H9 (cell line): ENCODE results near the gene RXFP2. TPM values are rescaled to one million over a fixed set of nuclear protein-coding genes. Genes with fewer than 3 reads are reported as not detected.

Experiments
- DNase-seq: peaks from one replicate; pipeline ENCODE4 v3.0.0-alpha.2; 2017
- H2AFZ ChIP-seq: one replicate; pipeline ENCODE4 v1.6.1; 2013; ENCODE audit warnings: mild to moderate bottlenecking, low read length, control low read depth, moderate library complexity
- H2AK5ac ChIP-seq: 2 replicates; pipeline ENCODE4 v1.6.1; 2013; ENCODE audit warnings: low read length, control low read depth, mixed read lengths; ENCODE audit not compliant: insufficient read length
- H2BK120ac ChIP-seq: one replicate; pipeline ENCODE4 v1.6.1; 2013; ENCODE audit warnings: low read depth, mild to moderate bottlenecking, low read length, control low read depth, inconsistent platforms; ENCODE audit not compliant: poor library complexity, severe bottlenecking
- H2BK12ac ChIP-seq: 2 replicates; pipeline ENCODE4 v1.6.1; 2013; ENCODE audit warnings: low read length, control low read depth, mixed read lengths, low read depth; ENCODE audit not compliant: insufficient read length
- H2BK15ac ChIP-seq: 2 replicates; pipeline ENCODE4 v1.6.1; 2013; ENCODE audit warnings: low read depth, low read length, control low read depth
- H2BK20ac ChIP-seq: one replicate; pipeline ENCODE4 v1.6.1; 2013; ENCODE audit warnings: low read depth, mild to moderate bottlenecking, low read length, control low read depth, inconsistent platforms; ENCODE audit not compliant: poor library complexity, severe bottlenecking
- H2BK5ac ChIP-seq: 2 replicates; pipeline ENCODE4 v1.6.1; 2013; ENCODE audit warnings: low read length, control low read depth, mixed read lengths; ENCODE audit not compliant: insufficient read length
- H3K14ac ChIP-seq: 2 replicates; pipeline ENCODE4 v1.6.1; 2013; ENCODE audit warnings: low read length, control low read depth; ENCODE audit not compliant: insufficient read depth
- H3K18ac ChIP-seq: 2 replicates; pipeline ENCODE4 v1.6.1; 2013; ENCODE audit warnings: low read depth, mild to moderate bottlenecking, mixed read lengths, low read length, control low read depth; ENCODE audit not compliant: insufficient read length
- H3K23ac ChIP-seq: 2 replicates; pipeline ENCODE4 v1.6.1; 2013; ENCODE audit warnings: low read length, control low read depth, mixed read lengths, low read depth; ENCODE audit not compliant: insufficient read length
- H3K23me2 ChIP-seq: 2 replicates; pipeline ENCODE4 v1.6.1; 2013; ENCODE audit warnings: low read depth, mild to moderate bottlenecking, mixed read lengths, low read length, control low read depth; ENCODE audit not compliant: insufficient read length, poor library complexity, severe bottlenecking
- H3K27ac ChIP-seq: 2 replicates; pipeline ENCODE4 v1.5.1; 2013; ENCODE audit warnings: low read length, control low read depth, mixed read lengths, low read depth; ENCODE audit not compliant: insufficient read length
- H3K27me3 ChIP-seq: 2 replicates; pipeline ENCODE4 v1.6.1; 2013; ENCODE audit warnings: low read length, control low read depth, inconsistent platforms; ENCODE audit not compliant: insufficient read depth
- H3K4ac ChIP-seq: 2 replicates; pipeline ENCODE4 v1.6.1; 2013; ENCODE audit warnings: low read depth, mild to moderate bottlenecking, control low read depth, inconsistent platforms, low read length, moderate library complexity
- H3K4me1 ChIP-seq: 2 replicates; pipeline ENCODE4 v1.6.1; 2013; ENCODE audit warnings: low read length, control low read depth, inconsistent platforms; ENCODE audit not compliant: insufficient read depth
- H3K4me2 ChIP-seq: 2 replicates; pipeline ENCODE4 v1.6.1; 2013; ENCODE audit warnings: low read length, control low read depth, mixed read lengths; ENCODE audit not compliant: insufficient read length, insufficient read depth
- H3K56ac ChIP-seq: 2 replicates; pipeline ENCODE4 v1.6.1; 2013; ENCODE audit warnings: low read depth, mild to moderate bottlenecking, mixed read lengths, low read length, control low read depth; ENCODE audit not compliant: insufficient read length
- H3K79me1 ChIP-seq: 2 replicates; pipeline ENCODE4 v1.6.1; 2013; ENCODE audit warnings: low read depth, mild to moderate bottlenecking, moderate library complexity, low read length, control low read depth, inconsistent platforms; ENCODE audit not compliant: insufficient read depth, poor library complexity, severe bottlenecking
- H3K79me2 ChIP-seq: 2 replicates; pipeline ENCODE4 v1.6.1; 2013; ENCODE audit warnings: low read length, control low read depth, inconsistent platforms; ENCODE audit not compliant: insufficient read depth
- H3K9ac ChIP-seq: 2 replicates; pipeline ENCODE4 v1.6.1; 2013; ENCODE audit warnings: low read length, control low read depth, mixed read lengths; ENCODE audit not compliant: insufficient read length; ENCODE audit errors: extremely low read depth
- H3K9me3 ChIP-seq: one replicate; pipeline ENCODE4 v1.6.1; 2013; ENCODE audit warnings: low read depth, low read length, inconsistent platforms; ENCODE audit not compliant: control insufficient read depth
- H3T11ph ChIP-seq: one replicate; pipeline ENCODE4 v1.6.1; 2013; ENCODE audit warnings: mild to moderate bottlenecking, low read length, control low read depth, inconsistent platforms
- H4K20me1 ChIP-seq: one replicate; pipeline ENCODE4 v1.6.1; 2013; ENCODE audit not compliant: control insufficient read depth, insufficient read length, insufficient read depth
- H4K5ac ChIP-seq: 2 replicates; pipeline ENCODE4 v1.6.1; 2013; ENCODE audit warnings: low read depth, mild to moderate bottlenecking, mixed read lengths, low read length, control low read depth; ENCODE audit not compliant: insufficient read length
- H4K8ac ChIP-seq: replicated peaks from 2 replicates; pipeline ENCODE4 v1.6.1; 2013; ENCODE audit warnings: low read length, control low read depth, mixed read lengths, low read depth; ENCODE audit not compliant: insufficient read length
- H4K91ac ChIP-seq: 2 replicates; pipeline ENCODE4 v1.6.1; 2013; ENCODE audit warnings: low read depth, mild to moderate bottlenecking, moderate library complexity, mixed read lengths, low read length, control low read depth; ENCODE audit not compliant: insufficient read length
- H3K27ac Mint-ChIP-seq, 3 experiments: 2 replicates in 2 of 3; 3 replicates in 1 of 3; pipeline ENCODE4 v1.8.0; 2020 to 2021; ENCODE audit warnings: mixed read lengths in 3 of 3, mild to moderate bottlenecking in 1 of 3, moderate library complexity in 1 of 3
- H3K27me3 Mint-ChIP-seq: 2 replicates; pipeline ENCODE4 v1.8.0; 2021; ENCODE audit warnings: low read depth, mild to moderate bottlenecking, moderate library complexity, mixed read lengths
- H3K36me3 Mint-ChIP-seq, 3 experiments: 2 replicates in 2 of 3; 3 replicates in 1 of 3; pipeline ENCODE4 v1.8.0; 2020 to 2021; ENCODE audit warnings: low read depth in 3 of 3, mixed read lengths in 3 of 3; ENCODE audit not compliant: insufficient read depth in 1 of 3
- H3K4me1 Mint-ChIP-seq, 2 experiments: 2 replicates each; pipeline ENCODE4 v1.8.0; 2020; ENCODE audit warnings: mixed read lengths in 2 of 2
- H3K4me3 Mint-ChIP-seq, 2 experiments: 2 replicates in 1 of 2; 3 replicates in 1 of 2; pipeline ENCODE4 v1.8.0; 2020 to 2021; ENCODE audit warnings: mild to moderate bottlenecking in 2 of 2, mixed read lengths in 2 of 2, moderate library complexity in 1 of 2
- H3K9me3 Mint-ChIP-seq, 2 experiments: 2 replicates in 1 of 2; 3 replicates in 1 of 2; pipeline ENCODE4 v1.8.0; 2020; ENCODE audit warnings: mild to moderate bottlenecking in 2 of 2, mixed read lengths in 2 of 2, moderate library complexity in 1 of 2
- WGBS: extraction: QIAGEN DNeasy Blood & Tissue Kit; methylation state at CpG from one replicate; pipeline ENCODE4 v1.1.7; 2013; ENCODE audit warnings: missing lambda C conversion rate, low lambda C conversion rate, mixed read lengths; ENCODE audit not compliant: insufficient read length; ENCODE audit errors: extremely low coverage; 5-methylcytosine and 5-hydroxymethylcytosine counted together
- total RNA-seq: library from RNA; stranded (reverse); gene quantifications from 2 replicates; pipeline ENCODE4 v1.2.1, GENCODE V29; 2021
- TF ChIP-seq, protein P1 (sequence below): fragments of 200-600 bp; sonication (generic); conservative IDR thresholded peaks from 3 replicates; pipeline ENCODE4 v1.8.0; 2021; ENCODE audit warnings: antibody characterized with exemption, mild to moderate bottlenecking

RXFP2 gene
- total RNA-seq, 1 experiment from 2014 or later, result not detected

- TF ChIP-seq, protein P1, sequence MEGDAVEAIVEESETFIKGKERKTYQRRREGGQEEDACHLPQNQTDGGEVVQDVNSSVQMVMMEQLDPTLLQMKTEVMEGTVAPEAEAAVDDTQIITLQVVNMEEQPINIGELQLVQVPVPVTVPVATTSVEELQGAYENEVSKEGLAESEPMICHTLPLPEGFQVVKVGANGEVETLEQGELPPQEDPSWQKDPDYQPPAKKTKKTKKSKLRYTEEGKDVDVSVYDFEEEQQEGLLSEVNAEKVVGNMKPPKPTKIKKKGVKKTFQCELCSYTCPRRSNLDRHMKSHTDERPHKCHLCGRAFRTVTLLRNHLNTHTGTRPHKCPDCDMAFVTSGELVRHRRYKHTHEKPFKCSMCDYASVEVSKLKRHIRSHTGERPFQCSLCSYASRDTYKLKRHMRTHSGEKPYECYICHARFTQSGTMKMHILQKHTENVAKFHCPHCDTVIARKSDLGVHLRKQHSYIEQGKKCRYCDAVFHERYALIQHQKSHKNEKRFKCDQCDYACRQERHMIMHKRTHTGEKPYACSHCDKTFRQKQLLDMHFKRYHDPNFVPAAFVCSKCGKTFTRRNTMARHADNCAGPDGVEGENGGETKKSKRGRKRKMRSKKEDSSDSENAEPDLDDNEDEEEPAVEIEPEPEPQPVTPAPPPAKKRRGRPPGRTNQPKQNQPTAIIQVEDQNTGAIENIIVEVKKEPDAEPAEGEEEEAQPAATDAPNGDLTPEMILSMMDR, result no peak
- no peak overlapping the region for H3K18ac ChIP-seq
- H3K79me1 ChIP-seq, result no peaks in the 10 kb centered on the region
- Mint-ChIP-seq H3K9me3 (no peaks in the 10 kb centered on the region), H3K27ac (no peak overlapping the region), H3K27me3 (no peaks in the 10 kb centered on the region), H3K36me3 (no peaks in the 10 kb centered on the region), H3K4me3 (no peak overlapping the region), H3K4me1 (peaks cover 8 to 11% of the 10 kb centered on the region in 2 experiments)
- H3T11ph ChIP-seq, result no peak overlapping the region
- no CpG with 5 or more reads among the region's 1 CpG for WGBS
- H2BK5ac ChIP-seq, result no peak overlapping the region
- H3K9ac ChIP-seq, result no peak overlapping the region
- no peak overlapping the region for H3K14ac ChIP-seq
- H4K8ac ChIP-seq, result no peak overlapping the region
- no peak overlapping the region for H2AK5ac ChIP-seq
- H4K20me1 ChIP-seq, result no peaks in the 10 kb centered on the region
- no peaks in the 10 kb centered on the region for H3K23me2 ChIP-seq
- H2BK12ac ChIP-seq, result no peak overlapping the region
- no peak for DNase-seq
- no peak overlapping the region for H3K23ac ChIP-seq
- H3K56ac ChIP-seq, result no peak overlapping the region
- H3K4me2 ChIP-seq, result no peak overlapping the region
- H4K5ac ChIP-seq, result no peak overlapping the region
- no peaks in the 10 kb centered on the region for H3K27me3 ChIP-seq
- no peak overlapping the region for H2BK120ac ChIP-seq
- no peak overlapping the region for H2AFZ ChIP-seq
- H3K79me2 ChIP-seq, result no peaks in the 10 kb centered on the region
- H3K27ac ChIP-seq, result no peak overlapping the region
- no peaks in the 10 kb centered on the region for H3K9me3 ChIP-seq
- H2BK20ac ChIP-seq, result no peak overlapping the region
- no peak overlapping the region for H4K91ac ChIP-seq
- no peak overlapping the region for H2BK15ac ChIP-seq
- H3K4me1 ChIP-seq, result no peaks in the 10 kb centered on the region
- no peak overlapping the region for H3K4ac ChIP-seq
Measured at GRCh38 chr13:31768351-31768750, 29.0 kb downstream of the RXFP2 start.
